Myocyte (in vitro differentiated cells): Measurements from ENCODE around the gene PLAU. TPM values are rescaled to one million over a fixed set of nuclear protein-coding genes. Genes with fewer than 3 reads are reported as not detected.
A peak's percentile ranks its signal among the peaks of the same experiment; 100 is the strongest.
"Not testable (repeated sequence)": the region's sequence is repeated elsewhere in the genome, so short reads cannot be mapped to it uniquely, and the experiment has no call there.

ENCODE experiments used
- DNase-seq: peaks from one replicate; pipeline ENCODE4 v3.0.0-alpha.2; 2012; ENCODE audit warnings: low read depth
- total RNA-seq: library from RNA; depleted of rRNA; stranded (reverse); fragments of >200 nt; gene quantifications from 2 replicates; pipeline ENCODE4 v1.2.3, GENCODE V29; 2014

The PLAU gene
- total RNA-seq, 1 donor from 2014 or later: 166 TPM

DNA sequence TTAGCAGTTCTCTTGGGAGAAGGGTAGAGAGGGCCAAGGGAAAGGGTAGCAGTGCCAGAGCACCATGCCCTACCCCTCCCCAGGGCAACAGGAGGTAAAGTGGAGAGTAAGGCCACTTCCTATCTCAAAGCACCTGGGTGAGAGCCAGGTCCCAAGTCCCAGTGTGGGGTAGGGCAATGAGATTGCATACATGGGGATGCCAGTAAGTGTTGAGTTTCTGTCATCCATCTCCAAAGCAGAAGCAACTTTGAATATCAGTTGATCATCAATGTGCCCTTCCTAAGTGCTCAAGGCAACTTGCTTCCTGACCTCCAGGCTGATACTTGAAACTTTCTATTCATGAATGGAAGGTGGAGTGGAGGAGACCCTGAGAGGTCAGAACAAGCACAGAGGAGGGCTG, 34.4 kb upstream of the PLAU start:
- no peak for DNase-seq

DNA sequence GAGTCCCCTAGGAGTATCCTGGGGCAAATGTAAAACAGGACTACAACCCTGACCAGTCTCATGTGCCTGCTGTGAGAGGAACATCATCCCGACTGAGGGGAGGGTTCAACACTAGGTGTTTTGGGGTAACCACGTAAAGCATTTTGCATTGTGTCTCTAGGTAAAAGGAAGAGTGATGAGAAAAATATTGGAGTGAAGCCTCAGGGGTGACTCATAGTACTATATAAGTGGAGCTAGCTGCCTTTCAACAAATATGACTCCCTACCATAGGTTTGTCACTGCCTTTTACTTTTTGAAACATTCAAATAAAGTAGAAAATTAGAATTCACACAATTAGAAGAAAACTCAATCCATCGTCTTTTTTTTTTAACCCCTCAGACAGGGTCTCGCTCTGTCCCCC, 34.0 kb upstream of the PLAU start:
- DNase-seq: no peak

DNA sequence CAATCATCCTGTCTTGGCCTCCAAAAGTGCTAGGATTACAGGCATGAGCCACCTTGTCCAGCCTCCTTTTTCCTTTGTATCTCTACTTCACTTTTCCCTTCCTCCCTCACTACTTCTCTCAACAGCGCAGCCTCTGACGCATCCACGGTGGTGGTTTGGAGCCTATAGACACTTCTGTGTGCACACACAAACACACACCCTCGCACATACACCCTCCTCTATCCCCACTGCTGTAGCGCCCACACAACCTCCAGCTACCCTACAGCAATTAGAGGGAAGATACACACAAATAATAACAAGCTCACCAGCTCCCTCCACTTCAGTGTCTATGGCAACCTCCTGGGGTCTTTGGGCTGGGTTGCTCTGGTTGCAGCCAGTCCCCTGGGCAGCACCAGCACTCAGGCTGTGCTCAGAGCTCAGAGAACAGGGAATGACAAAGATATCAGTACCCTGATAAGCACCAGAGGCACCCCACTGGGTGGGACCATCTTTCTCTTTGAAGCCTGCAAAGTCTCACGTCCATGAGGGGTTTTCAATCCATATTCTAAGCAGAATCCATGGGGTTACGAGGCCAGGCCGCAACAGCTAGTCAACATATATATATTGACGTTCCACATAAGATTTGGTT, 33.3 kb upstream of the PLAU start:
- DNase-seq: no peak

DNA sequence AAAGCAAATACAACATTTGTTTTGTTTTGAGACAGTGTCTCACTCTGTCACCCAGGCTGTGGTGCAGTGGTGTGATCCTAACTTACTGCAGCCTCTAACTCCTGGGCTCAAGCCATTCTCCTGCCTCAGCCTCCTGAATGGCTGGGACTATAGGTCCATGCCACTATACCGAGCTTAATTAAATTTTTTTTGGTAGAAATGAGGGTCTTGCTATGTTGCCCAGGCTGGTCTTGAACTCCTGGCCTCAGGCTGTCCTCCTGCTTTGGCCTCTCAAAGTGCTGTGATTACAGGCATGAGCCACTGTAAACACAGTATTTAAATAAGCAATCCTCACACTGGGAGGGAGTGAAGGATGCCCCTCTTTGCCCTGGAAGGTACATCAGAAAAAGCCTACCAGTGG, 32.6 kb upstream of the PLAU start:
- DNase-seq: no peak

DNA sequence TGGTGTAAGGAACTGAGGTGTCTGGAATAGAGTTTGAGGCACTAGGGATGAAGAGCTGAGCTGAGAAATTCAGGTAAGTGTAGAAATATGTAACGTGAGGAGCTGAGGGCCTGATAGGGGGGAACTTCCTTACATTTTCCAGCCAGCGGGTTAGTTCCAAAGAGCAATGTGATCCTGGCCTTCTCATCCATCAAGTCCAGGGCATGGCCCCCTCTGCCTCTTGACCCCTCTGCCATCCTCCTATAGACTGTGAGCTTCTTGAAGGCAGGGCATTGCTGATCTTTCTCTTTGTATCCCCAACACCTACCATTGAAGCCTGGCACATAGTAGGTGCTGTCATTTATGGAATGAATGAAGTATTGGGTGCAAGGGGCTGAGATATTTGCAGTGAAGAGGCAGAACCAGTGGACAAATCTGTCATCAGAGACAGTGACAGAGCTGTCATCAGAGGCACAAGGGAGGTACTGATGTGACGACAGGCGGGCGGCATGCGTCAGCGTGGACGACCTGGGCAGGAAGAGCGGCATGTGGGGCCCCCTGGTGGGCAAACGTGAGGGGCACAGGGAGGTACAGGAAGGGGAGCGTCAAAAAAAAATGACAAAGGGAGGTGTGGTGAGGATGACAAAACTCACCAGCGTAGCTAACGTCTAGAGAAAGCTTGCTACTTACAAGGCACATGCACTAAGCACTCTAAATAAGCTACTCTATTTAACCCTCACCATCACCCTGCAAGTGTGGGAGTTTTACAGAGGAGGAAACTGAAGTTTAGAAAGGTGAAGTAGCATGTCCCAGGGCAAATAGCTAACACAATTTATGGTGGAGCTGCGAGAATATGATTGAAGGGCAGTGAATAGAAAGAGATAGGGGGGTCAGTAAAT, 31.4 kb upstream of the PLAU start:
- DNase-seq: peak; percentile 84

DNA sequence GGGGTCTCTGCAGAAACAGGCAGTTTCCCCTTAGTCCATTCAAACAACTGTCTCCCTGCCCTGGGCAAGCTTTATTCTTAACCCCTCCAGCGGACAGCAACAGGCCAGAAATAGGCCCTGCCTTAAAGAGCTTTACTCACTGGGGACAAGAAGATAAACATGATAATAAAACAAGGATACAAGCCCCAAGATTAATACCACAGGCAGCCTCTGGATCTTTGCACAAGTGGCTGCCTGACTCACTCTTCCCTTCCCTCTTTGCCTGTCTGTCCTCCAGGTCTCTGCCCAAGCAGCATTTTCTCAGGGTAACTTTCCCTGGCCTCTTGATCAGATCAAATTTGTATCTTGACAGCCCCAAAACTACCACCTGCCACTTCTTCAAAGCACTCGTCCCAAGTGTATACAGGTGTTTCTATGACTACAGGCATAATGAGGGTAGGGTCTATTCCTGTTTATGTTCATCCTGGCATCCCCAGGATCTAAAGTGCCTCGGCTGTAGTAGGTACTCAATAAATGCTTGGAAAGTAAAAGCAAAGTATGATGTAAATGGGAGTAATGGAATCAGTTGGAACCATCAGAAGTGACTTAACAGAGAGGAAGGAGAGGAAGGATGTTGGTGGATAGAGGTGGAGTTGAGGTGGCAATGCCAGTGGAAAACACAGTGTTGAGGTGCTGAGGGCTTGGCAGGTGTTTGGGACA, 29.6 kb upstream of the PLAU start:
- DNase-seq: no peak

DNA sequence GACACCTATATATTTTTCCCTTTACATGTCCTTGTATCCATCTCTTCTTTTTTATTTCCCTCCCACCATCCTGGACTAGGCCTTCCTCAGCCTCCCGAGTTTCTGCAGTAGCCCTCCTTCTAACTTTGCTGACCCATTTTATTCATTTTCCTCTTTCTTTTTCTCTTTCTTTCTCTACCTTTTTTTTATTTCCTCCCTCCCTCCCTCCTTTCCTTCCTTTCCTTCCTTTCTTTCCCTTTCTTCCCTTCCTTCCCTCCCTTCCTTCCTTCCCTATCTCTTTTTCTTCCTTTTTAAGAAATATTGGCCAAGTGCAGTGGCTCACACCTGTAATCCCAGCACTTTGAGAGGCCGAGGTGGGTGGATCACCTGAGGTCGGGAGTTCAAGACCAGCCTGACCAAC, 26.9 kb upstream of the PLAU start:
- DNase-seq: no peak

DNA sequence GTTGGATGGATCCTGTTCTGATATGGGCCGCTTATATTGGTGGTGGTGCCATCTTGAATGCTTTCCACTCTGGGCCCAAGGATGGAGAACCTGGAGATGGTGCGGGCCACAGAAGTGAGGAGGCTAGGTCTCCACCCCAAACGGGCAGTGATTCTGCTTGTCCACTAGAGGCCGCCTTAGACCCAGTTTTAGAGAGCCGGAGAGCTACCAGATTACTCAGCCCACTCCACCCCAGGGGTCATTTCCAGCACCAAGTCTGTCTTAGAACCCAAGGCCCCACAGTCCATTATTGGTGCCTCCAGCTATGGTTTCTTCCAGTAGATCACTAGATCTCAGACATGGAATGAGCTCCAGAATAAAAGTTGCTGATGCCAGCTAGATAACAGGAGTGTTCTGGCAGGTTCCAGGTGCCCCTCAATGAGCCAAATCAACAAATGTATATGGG, 24.8 kb upstream of the PLAU start:
- peak; percentile 88 for DNase-seq

DNA sequence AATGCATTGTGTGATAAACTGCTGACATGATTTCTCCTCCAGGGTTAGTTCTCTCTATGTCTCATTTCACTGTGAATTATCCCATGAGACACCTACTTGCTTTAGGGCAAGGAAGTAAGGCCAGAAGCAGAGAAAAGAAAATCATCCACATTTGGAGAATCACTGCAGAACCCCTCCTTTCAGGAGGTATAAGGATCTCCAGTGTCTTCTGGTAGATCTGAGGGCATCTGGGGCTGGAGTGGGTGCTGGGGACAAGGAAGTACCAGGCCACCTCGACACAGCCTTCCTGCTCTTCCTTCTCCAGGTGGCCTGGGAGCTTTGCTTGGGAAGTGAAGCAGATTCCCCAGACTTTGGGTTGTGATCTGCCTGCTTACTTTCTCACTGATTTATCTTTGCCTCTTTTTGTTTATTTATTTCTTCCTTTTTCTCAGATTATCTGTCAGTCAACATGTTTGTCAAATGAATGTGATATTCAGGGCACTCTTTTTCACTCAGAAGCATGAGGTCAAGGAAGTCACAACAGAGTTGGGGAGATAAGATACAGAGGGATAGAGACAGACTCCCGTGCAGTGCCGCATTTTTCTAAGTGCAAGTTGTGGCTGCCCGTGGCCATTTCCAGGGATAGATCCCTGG, 24.2 kb upstream of the PLAU start:
- no peak for DNase-seq

DNA sequence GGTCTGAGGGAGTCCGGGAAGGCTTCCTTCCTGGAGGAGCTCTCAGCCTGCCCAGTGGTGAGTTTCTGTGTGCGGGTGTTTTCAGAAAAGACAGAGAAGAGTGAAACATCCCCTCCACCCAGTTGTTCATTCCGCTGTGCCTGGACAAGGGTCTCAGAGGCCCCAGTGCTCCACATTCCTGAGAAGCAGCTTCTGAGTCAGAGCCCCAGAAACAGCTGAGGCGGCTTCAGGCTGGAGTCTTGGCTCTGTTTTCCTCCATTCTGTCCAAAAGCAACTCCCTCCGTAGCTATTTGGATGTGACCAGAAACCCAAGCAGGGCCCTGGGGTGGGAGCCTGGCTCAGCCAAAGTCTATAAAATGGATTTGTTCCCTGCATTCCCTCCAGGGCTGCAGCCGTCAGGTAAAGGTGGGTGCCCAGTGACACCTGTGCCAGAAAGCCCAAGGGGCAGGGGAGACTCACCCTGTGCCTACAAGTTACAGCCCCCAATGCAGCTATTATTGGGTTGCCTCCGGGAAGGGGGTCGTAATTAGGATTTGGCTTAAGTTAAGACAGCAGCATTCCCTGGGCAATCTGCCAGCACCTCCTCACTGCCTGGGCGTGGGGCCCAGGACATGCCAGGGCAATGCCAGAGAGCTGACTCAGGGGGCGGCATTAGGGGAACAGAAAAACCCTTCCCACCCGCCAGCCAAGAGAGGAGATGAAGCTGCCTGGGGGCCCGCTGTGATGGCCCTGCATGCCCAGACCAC, 23.5 kb upstream of the PLAU start:
- DNase-seq: peak; percentile 99

DNA sequence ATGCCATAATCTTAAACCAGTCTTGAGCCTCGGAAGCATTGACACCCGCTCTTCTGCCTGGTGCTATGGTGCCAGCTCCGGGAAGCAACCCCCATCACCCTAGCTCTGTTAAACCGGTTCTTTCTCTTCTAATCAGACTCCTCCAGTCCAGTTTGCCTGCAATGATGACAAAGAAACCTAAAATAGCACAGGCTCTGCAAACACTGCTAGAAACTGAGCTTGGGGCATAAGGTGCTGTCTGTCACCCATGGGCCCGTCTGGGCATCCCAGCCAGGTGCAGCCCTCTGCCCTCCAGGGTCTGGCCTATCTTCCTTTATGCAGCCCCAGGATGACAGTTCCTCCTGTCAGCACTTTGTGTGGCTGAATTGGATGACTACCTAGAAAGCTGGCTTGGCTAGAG, 22.4 kb upstream of the PLAU start:
- DNase-seq: peak; percentile 96

DNA sequence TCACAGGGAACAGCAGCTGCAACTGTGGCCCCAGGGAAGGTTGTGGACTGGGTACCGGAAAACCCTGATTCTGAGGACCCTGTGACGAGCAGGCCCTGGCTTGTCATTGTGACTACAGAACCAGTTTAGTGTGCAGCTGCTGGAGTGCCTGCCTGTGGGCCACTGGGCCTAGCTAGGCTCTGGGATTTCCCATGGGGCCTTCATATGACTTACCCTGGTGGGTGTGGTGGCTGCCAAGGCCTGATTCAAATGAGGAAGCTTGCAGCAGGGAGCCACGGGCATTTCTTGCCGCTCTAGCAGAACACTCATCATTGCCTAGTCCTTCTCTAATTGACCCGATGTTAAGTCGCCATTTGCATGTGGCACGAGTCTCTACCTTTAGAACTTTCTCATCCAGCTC, 21.9 kb upstream of the PLAU start:
- DNase-seq: peak; percentile 99

DNA sequence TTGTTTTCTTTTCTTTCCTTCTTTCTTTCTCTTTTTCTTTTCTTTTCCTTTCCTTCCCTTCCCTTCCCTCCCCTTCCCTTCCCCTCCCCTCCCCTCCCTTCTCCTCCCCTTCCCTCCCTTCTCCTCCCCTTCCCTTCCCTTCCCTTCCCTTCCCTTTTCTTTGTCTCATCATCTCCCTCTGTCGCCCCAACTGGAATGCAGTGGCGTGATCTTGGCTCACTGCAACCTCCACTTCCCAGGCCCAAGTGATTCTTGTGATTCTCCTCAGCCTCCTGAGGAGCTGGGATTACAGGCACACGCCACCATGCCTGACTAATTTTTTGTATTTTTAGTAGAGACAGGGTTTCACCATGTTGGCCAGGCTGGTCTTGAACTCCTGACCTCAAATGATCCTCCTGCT, 21.5 kb upstream of the PLAU start:
- peak; percentile 83 for DNase-seq

DNA sequence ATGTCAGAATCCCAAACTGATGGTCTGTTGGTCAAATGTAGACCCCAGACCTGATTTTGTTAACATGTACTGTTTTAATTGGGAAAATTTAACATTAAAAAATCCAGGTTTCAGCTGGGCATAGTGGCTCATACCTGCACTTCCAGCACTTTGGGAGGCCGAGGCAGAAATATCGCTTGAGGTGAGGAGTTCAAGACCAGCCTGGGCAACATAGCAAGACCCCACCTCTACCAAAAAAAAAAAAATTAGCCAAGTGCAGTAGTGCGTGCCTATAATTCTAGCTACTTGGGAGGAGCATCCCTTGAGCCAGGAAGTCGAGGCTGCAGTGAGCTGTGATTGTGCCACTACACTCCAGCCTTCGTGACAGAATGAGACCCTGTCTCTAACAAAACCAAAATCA, 20.7 kb upstream of the PLAU start:
- DNase-seq: no peak

DNA sequence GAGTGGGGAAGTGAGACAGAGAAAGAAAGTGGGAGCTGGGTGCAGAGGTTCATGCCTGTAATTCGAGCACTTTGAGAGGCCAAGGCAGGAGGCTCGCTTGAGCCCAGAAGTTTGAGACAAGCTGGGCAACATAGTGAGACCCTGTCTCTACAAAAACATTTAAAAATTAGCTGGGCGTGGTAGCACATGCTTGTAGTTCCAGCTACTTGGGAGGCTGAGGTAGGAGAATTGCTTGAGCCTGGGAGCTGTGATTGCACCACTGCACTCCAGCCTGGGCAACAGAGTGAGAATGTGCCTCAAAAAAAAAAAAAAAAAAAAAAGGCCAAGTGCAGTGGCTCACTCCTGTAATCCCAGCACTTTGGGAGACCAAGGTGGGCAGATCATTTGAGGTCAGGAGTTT, 20.1 kb upstream of the PLAU start:
- not testable (repeated sequence) for DNase-seq

DNA sequence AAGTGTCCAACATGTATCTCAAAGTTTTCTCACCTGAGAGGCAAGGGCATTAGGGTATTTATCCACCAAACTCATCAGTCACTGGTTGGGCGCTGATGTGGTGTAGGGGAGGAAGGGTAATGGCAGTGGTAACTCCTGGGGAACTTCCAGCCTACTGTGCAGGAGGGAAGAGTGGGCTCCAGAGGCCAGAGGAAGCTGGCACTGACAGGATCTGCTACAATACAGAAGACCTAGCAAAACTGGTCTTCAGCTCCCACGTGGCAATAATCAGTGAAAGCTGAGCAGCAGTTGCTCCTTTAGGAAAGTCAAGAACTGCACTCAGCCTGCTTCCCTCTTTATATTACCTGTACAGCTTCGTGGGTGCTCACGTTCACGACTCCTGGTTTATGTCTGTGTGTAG, 19.4 kb upstream of the PLAU start:
- DNase-seq: no peak

DNA sequence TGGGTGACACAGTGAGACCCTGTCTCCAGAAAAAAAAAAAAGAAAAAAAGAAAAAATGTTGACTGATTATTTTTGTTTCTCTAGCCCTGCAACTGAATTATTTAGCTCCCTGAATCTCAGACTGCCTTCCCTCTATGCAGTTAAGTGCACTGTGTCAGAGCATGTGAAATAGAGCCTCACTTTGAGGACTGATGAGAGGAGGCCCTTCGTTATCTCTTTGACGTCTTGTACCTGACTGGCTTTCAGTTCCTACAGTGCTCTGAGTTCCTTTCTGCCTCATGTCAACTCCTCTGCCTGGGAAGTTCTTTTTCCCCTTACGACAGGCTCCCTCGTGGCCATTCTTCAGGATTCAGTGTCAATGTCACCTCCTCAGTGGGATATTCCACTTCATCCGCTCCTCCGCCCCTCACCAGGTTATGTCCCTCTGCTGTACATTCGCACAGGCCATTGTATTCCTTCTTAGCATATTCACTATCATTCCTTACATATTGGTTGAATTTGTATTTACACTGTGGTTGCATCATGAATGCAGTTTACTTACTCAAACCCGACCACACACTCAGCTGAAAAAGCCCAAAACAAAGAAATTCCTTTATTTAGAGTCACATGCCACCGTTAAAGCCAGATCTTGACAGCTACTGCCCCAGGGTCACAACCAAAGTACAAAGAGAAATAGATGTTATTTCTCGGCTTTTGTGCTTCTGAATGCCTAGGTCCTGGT, 18.5 kb upstream of the PLAU start:
- no peak for DNase-seq

DNA sequence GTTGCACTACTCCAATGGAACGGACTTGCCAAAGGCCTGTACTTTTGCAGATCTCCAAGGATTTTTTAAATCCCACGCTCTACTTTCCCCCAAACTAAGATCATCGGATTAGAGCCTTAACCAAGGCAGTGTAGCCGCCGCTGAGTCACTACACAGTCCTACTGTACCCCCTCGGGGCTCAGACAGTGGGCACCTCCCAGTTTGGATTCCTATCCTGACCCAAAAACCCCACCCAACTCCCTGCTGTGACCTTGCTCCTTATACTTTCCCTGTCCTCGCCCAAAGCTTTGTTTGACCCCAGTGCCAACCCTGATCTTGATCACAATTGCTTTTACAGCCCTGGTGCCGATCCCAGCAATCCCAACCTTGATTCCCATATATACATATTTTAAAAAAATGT, 17.5 kb upstream of the PLAU start:
- no peak for DNase-seq

DNA sequence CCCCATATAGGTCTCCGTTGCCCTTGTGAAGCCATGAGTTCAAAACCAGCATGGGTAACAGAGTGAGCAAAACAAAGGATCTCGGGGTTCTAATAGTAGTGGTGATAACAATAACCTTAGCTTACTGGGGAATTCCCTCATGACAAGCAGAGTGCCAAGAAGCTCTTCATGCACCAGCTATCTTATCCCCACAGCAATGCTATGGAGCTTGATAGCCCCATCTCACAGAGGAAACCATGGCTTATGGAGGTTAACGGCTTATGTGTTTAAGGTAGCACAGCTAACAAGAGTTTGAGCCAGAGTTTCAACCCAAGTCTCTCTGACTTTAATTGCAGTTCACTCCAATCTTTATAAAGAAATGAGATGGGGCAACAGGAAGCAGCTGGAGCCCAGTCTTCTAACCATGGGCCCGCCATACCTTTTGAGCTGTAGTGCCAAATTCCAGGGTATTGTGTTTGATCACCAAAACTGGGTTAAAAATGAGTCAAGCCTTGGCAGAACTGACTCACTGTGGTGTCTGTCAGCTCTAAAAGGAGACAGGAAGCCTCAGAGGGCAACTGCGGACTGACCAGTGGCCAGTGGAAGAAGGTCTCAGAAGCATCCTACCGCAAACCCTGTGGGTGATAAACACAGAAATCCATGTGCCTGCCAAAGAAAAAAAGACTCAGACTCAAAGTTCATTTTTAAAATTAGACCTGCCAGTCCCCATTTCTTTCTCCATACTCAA, 16.5 kb upstream of the PLAU start:
- peak; percentile 97 for DNase-seq

DNA sequence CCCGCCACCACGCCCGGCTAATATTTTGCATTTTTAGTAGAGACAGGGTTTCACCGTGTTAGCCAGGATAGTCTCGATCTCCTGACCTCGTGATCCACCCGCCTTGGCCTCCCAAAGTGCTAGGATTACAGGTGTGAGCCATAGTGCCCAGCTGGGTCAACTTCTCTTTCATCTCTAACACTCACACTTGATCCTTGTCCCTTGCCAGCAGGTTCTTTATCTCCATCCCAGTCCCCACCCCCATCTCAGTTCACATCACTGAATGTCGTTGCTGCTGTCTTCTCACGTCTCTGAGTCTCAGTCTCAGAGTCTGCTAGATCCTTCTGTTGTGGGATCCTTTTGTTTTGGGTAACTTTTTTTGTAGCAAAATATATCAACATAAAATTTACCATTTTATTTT, 15.6 kb upstream of the PLAU start:
- DNase-seq: not testable (repeated sequence)
